OCI-LY3 (cell line): ENCODE results near the gene JAKMIP2.
"Not testable (repeated sequence)": the region's sequence is repeated elsewhere in the genome, so short reads cannot be mapped to it uniquely, and the experiment has no call there.

Experiments used
- H2AFZ ChIP-seq: fragments of 200-600, 300-600 bp; shearing (Covaris generic); 2 replicates; pipeline ENCODE4 v1.6.0; 2014; ENCODE audit warnings: antibody characterized with exemption, low read depth, low read length
- H3K27ac ChIP-seq: fragments of 200-600, 300-600 bp; sonication (generic); 2 replicates; pipeline ENCODE4 v1.5.1; 2014; ENCODE audit warnings: mild to moderate bottlenecking, low read length, moderate library complexity, mixed read lengths
- H3K27me3 ChIP-seq: fragments of 200-600, 300-600 bp; sonication (generic); 2 replicates; pipeline ENCODE4 v1.6.1; 2014; ENCODE audit warnings: low read depth, low read length, mixed read lengths
- H3K36me3 ChIP-seq: fragments of 200-600, 300-600 bp; sonication (generic); replicated peaks from 2 replicates; pipeline ENCODE3; 2014; ENCODE audit warnings: low read depth, low read length, mixed read lengths
- H3K4me1 ChIP-seq: fragments of 300-600, 200-600 bp; sonication (generic); 2 replicates; pipeline ENCODE4 v1.6.1; 2014; ENCODE audit warnings: low read length, mixed read lengths
- H3K4me2 ChIP-seq: fragments of 200-600, 300-600 bp; sonication (generic); 2 replicates; pipeline ENCODE4 v1.6.1; 2014; ENCODE audit warnings: low read length, mixed read lengths
- H3K4me3 ChIP-seq: fragments of 300-600, 200-600 bp; sonication (generic); 2 replicates; pipeline ENCODE4 v1.5.1; 2014; ENCODE audit warnings: antibody characterized with exemption, mild to moderate bottlenecking, low read length, moderate library complexity
- H3K79me2 ChIP-seq: fragments of 300-600, 200-600 bp; shearing (Covaris generic); 2 replicates; pipeline ENCODE4 v1.6.1; 2014; ENCODE audit warnings: mild to moderate bottlenecking, low read length, mixed read lengths
- H3K9ac ChIP-seq: fragments of 300-600, 200-600 bp; shearing (Covaris generic); 2 replicates; pipeline ENCODE4 v1.6.0; 2014; ENCODE audit warnings: mild to moderate bottlenecking, low read length, moderate library complexity
- H3K9me3 ChIP-seq: fragments of 200-600, 300-600 bp; shearing (Covaris generic); 2 replicates; pipeline ENCODE4 v1.6.1; 2014; ENCODE audit warnings: low read length, mixed read lengths; ENCODE audit not compliant: insufficient read depth
- H4K20me1 ChIP-seq: fragments of 200-600, 300-600 bp; sonication (generic); 2 replicates; pipeline ENCODE4 v1.6.1; 2016; ENCODE audit warnings: low read length, mixed read lengths; ENCODE audit not compliant: insufficient read depth
- EZH2phosphoT487 ChIP-seq: fragments of 200-600 bp; shearing (Covaris generic); IDR thresholded peaks from 2 replicates; pipeline ENCODE4 v1.6.1; 2018; ENCODE audit warnings: antibody characterized with exemption, mixed run types, low read depth
- TF ChIP-seq, protein P1 (sequence below): fragments of 200-600, 300-600 bp; sonication (generic); IDR thresholded peaks from 2 replicates; pipeline ENCODE4 v1.5.1; 2014; ENCODE audit warnings: antibody characterized with exemption, low read length, low read depth

Gene JAKMIP2

DNA sequence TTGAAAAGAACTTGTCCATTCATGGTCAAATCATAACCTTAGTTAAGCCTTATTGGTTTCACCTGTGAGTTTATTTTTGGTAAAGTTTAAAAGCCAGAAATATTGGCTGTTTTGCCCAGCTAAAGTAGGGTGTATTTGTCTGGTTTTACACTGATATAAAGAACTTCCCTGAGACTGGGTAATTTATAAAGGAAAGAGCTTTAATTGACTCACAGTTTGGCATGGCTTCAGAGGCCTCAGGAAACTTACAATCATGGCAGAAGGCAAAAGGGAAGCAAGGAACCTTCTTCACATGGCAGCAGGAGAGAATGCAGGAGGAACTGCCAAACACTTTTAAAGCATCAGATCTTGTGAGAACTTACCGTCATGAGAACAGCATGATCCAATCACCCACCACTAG, 55.3 kb downstream of the JAKMIP2 start:
- no peaks in the 10 kb centered on the region for H4K20me1 ChIP-seq
- TF ChIP-seq EZH2phosphoT487: no peak
- TF ChIP-seq, protein P1, sequence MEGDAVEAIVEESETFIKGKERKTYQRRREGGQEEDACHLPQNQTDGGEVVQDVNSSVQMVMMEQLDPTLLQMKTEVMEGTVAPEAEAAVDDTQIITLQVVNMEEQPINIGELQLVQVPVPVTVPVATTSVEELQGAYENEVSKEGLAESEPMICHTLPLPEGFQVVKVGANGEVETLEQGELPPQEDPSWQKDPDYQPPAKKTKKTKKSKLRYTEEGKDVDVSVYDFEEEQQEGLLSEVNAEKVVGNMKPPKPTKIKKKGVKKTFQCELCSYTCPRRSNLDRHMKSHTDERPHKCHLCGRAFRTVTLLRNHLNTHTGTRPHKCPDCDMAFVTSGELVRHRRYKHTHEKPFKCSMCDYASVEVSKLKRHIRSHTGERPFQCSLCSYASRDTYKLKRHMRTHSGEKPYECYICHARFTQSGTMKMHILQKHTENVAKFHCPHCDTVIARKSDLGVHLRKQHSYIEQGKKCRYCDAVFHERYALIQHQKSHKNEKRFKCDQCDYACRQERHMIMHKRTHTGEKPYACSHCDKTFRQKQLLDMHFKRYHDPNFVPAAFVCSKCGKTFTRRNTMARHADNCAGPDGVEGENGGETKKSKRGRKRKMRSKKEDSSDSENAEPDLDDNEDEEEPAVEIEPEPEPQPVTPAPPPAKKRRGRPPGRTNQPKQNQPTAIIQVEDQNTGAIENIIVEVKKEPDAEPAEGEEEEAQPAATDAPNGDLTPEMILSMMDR: no peak
- no peaks in the 10 kb centered on the region for H3K9me3 ChIP-seq
- H3K36me3 ChIP-seq: no peaks in the 10 kb centered on the region
- H3K4me3 ChIP-seq: no peak overlapping the region
- no peak overlapping the region for H3K9ac ChIP-seq
- no peaks in the 10 kb centered on the region for H3K79me2 ChIP-seq
- no peak overlapping the region for H3K27ac ChIP-seq
- H3K4me2 ChIP-seq: no peak overlapping the region
- H3K4me1 ChIP-seq: no peaks in the 10 kb centered on the region
- H2AFZ ChIP-seq: no peak overlapping the region
- H3K27me3 ChIP-seq: no peaks in the 10 kb centered on the region

DNA sequence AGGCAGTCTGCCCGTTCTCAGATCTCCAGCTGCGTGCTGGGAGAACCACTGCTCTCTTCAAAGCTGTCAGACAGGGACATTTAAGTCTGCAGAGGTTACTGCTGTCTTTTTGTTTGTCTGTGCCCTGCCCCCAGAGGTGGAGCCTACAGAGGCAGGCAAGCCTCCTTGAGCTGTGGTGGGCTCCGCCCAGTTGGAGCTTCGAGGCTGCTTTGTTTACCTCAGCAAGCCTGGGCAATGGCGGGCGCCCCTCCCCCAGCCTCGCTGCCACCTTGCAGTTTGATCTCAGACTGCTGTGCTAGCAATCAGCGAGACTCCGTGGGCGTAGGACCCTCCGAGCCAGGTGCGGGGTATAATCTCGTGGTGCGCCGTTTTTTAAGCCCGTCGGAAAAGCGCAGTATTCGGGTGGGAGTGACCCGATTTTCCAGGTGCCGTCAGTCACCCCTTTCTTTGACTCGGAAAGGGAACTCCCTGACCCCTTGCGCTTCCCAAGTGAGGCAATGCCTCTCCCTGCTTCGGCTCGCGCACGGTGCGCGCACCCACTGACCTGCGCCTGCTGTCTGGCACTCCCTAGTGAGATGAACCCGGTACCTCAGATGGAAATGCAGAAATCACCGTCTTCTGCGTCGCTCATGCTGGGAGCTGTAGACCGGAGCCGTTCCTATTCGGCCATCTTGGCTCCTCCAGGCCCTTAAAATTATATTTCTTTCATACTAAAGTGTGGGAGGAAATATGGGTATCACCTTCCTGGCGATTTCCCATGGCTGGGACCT, 61.2 kb downstream of the JAKMIP2 start:
- not testable (repeated sequence) for H3K4me1 ChIP-seq, H2AFZ ChIP-seq, H3K27ac ChIP-seq, H3K79me2 ChIP-seq, H3K4me2 ChIP-seq, H3K27me3 ChIP-seq, H4K20me1 ChIP-seq, H3K9ac ChIP-seq, H3K36me3 ChIP-seq, H3K4me3 ChIP-seq, H3K9me3 ChIP-seq

- TF ChIP-seq EZH2phosphoT487: no peak
- TF ChIP-seq, protein P1: no peak
- Histone ChIP-seq H3K4me2 (no peak overlapping the region), H3K9ac (no peak overlapping the region), H3K36me3 (no peaks in the 10 kb centered on the region), H3K27ac (no peak overlapping the region), H3K79me2 (no peaks in the 10 kb centered on the region), H4K20me1 (no peaks in the 10 kb centered on the region), H3K9me3 (no peaks in the 10 kb centered on the region), H2AFZ (no peak overlapping the region), H3K4me3 (no peak overlapping the region), H3K27me3 (no peaks in the 10 kb centered on the region; the same call in 1 of the 2 replicates), H3K4me1 (no peaks in the 10 kb centered on the region)
Observed at GRCh38 chr5:147713550-147714295, 68.8 kb downstream of the JAKMIP2 start.

DNA sequence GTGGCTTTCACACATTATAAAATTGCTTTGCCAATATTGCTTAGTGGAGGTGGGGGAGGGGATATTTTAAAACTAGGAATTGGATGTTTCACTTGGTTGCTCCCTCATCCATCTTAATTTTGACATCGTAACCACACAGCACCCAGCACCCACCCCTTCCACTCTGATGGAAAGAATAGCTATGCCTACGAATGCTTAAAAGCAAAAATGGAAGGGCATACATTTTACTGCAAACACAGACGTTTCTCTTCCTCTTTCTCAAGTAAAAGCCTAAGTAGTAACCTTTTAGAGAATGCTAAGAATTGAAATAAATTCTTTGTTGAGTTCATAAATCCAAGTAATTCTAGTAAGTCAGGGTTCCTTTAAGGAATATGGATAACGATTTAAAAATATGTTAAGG, 69.9 kb downstream of the JAKMIP2 start:
- H2AFZ ChIP-seq: no peak overlapping the region
- H4K20me1 ChIP-seq: no peaks in the 10 kb centered on the region
- H3K9ac ChIP-seq: no peak overlapping the region
- H3K27me3 ChIP-seq: no peaks in the 10 kb centered on the region; the same call in 1 of the 2 replicates
- no peaks in the 10 kb centered on the region for H3K36me3 ChIP-seq
- H3K27ac ChIP-seq: no peak overlapping the region
- no peak overlapping the region for H3K4me2 ChIP-seq
- no peaks in the 10 kb centered on the region for H3K4me1 ChIP-seq
- no peaks in the 10 kb centered on the region for H3K79me2 ChIP-seq
- TF ChIP-seq, protein P1: no peak
- no peak for TF ChIP-seq EZH2phosphoT487
- H3K4me3 ChIP-seq: no peak overlapping the region
- H3K9me3 ChIP-seq: no peaks in the 10 kb centered on the region
